ENCODE results near the gene TANGO6.
"Not testable (repeated sequence)": the region's sequence is repeated elsewhere in the genome, so short reads cannot be mapped to it uniquely, and the experiment has no call there.

TANGO6 gene

DNA sequence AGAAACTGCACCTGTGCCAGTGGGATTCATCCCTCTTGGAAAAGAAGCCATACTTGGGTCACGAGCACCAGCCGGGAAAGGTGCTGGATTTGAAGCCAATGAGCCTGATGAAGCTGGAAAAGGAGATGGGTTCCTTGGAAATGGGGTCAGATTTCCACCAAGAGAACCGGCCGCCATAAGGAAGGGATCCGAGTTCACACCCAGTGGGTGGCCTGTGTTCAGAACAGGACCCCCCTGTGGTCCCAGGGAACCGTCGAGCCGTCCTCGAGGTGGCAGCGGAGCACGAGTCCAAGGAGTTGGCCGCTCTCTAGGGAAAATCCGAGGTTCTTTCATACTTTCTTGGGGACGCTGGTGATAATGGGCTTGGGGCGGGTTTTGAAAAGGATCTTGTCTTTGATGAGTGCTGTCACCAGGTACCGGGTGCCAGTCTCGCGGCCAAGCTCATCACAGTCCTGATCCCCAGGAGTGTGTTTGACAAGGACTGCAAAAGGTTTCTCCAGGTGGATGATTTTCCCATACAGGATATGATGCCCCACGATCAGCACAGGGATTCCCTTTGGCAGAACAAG lies 276.8 kb downstream of the TANGO6 start:
- DNase-seq (ENCODE audit: low read depth, low spot score): no peak
- no peak overlapping the region for H3K4me3 ChIP-seq (ENCODE audit: low read length)

DNA sequence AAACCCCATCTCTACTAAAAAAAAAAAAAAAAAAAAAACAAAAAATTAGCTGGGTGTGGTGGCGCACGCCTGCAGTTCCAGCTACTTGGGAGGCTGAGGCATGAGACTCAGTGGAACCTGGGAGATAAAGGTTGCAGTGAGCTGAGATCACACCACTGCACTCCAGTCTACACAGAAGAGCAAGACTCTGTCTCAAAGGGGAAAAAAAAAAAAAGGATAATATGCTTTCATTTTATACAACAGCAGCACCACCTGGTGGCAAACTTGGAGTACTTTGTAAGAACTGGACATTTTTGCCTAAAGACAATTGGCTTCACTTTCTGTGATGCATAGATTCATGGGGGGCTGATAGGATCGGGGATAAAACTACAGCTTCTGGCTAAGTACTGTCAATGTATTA lies 280.6 kb downstream of the TANGO6 start:
- peak; percentile 76 for DNase-seq (ENCODE audit: low read depth, low spot score)
- no peak overlapping the region for H3K4me3 ChIP-seq (ENCODE audit: low read length)

DNA sequence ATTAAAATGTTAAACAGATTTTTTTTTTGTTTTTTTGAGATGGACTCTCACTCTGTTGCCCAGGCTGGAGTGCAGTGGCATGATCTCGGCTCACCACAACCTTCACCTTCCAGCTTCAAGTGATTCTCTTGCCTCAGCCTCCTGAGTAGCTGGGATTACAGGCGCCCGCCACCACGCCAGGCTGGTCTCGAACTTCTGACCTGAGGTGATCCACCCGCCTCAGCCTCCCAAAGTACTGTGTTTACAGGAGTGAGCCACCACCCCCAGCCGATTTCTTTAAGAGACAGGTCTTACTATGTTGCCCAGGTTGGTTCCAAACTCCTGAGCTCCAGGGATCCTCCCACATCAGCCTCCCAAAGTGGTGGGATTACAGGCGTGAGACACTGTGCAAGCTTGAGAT lies 281.1 kb downstream of the TANGO6 start:
- not testable (repeated sequence) for DNase-seq (ENCODE audit: low read depth, low spot score); H3K4me3 ChIP-seq (ENCODE audit: low read length)

DNA sequence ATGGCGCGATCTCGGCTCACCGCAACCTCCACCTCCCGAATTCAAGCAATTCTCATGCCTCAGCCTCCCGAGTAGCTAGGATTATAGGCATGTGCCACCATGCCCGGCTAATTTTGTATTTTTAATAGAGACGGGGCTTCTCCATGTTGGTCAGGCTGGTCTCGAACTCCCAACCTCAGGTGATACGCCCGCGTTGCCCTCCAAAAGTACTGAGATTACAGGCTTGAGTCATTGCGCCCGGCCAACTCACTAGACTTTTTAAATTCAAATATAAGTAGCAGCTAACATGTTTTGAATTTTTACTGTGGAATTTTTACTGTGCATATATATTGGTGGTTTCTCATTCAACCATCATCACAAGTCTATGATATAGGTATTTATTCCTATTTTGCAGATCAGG lies 281.6 kb downstream of the TANGO6 start:
- not testable (repeated sequence) for H3K4me3 ChIP-seq (ENCODE audit: low read length)

DNA sequence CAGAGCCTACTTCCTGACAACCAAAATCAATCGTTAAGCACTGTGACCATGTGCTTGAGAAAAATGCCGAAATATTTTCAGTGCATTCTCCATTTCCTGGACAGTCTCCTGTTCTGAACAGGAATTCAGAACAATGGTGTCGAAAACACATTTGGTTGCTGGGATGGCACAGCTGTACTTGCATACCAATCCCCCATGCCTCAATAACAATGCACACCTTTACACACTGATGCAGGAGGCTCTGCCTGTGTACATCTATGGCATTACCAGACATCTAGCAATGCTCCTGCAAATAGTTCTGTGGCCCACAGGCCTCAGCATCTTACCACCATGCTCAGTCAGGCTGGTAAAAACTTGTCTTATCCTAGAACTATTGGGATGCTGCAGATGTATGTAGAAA lies 282.9 kb downstream of the TANGO6 start:
- no peak overlapping the region for H3K4me3 ChIP-seq (ENCODE audit: low read length)

More for the DNA sequence above, 281.6 kb downstream of the TANGO6 start:
- not testable (repeated sequence) for DNase-seq (ENCODE audit: low read depth, low spot score)

DNA sequence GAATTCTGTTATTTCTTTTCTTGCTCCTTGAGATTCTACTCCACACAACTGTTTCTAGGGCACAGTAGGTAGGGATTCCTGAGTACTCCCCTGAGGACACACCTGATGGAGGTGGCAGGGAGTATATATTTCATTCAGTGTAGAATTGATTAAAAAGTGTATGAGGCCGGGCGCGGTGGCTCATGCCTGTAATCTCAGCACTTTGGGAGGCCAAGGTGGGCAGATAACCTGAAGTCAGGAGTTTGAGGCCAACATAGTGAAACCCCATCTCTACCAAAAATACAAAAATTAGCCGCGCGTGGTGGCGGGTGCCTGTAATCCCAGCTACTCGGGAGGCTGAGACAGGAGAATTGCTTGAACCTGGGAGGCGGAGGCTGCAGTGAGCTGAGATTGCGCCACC lies 283.5 kb downstream of the TANGO6 start:
- not testable (repeated sequence) for DNase-seq (ENCODE audit: low read depth, low spot score)

More for the DNA sequence above, 282.9 kb downstream of the TANGO6 start:
- DNase-seq (ENCODE audit: low read depth, low spot score): no peak

DNA sequence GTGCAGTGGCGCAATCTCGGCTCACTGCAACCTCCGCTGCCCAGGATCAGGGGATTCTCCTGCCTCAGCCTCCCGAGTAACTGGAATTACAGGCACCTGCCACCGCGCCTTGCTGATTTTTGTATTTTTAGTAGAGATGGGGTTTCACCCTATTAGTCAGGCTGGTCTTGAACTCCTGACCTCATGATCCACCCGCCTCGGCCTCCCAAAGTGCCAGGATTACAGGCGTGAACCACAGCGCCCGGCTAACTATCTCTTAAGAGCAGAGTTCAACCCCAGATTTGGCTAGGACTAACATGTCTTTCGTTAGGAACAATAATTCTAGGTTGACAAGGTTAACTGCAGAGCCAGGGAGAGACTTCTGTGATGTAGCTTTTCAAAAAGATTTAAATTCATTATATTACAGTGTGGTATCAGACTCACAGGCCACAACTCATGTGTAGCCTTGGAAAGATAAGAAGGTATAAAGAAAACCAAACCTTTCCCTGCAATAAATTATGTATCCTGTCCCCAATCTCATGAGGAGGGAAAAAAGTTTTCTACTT lies 284.7 kb downstream of the TANGO6 start:
- no peak overlapping the region for H3K4me3 ChIP-seq (ENCODE audit: low read length)
- DNase-seq (ENCODE audit: low read depth, low spot score): no peak

More for the DNA sequence above, 283.5 kb downstream of the TANGO6 start:
- H3K4me3 ChIP-seq (ENCODE audit: low read length): not testable (repeated sequence)

DNA sequence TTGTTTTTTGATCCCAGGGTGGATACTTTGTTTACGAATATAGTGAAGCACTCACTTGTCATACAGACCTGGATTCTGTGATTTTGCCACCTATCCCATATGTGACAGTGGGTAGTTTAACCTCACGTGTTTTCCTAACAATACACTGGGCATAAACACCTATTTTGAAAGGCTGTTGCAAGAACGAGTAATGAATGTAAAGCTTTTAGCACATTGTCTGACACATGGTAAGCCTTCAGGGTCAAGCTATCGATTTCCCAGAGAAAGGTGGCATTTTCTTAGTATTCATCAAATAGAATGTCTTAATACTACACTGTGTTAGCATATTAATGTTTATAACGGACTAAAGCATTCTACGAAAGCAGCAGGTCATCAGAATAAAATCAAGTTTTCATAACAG lies 287.1 kb downstream of the TANGO6 start:
- DNase-seq (ENCODE audit: low read depth, low spot score): no peak
- H3K4me3 ChIP-seq (ENCODE audit: low read length): no peak overlapping the region

DNA sequence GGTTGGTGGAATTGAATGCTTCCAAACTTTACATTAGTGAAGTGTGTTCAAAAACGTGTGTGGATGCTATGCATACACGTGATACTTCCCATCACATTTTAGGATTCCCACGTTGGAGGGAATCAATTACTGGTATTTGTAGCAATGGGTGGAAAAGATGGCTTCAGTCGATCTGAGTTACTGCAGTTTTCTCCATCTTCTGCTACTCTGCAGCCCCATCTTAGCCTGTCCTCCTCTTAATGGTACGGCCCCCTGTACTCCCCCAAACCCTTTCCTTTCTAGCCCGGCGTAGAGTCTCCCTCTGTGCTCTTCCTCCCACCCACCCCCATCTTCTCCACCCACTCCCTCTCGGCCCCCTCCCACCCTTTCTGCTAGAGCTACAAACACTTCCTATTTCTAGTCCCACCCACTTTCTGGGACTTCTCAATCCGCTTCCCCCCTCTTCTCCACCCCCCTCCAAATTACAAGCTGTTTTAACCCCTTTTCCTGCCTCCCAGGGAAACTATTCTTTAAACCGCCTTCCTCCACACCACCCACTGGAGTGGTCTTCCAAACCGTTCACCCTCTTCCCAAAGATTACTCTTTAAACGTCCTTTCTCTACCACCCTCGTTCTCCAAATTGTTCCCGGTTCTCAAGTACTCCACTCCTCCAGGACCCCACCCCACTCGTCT lies 288.0 kb downstream of the TANGO6 start:
- peak overlapping the region; percentile 98 for H3K4me3 ChIP-seq (ENCODE audit: low read length)
- peak; percentile 46 for DNase-seq (ENCODE audit: low read depth, low spot score)

DNA sequence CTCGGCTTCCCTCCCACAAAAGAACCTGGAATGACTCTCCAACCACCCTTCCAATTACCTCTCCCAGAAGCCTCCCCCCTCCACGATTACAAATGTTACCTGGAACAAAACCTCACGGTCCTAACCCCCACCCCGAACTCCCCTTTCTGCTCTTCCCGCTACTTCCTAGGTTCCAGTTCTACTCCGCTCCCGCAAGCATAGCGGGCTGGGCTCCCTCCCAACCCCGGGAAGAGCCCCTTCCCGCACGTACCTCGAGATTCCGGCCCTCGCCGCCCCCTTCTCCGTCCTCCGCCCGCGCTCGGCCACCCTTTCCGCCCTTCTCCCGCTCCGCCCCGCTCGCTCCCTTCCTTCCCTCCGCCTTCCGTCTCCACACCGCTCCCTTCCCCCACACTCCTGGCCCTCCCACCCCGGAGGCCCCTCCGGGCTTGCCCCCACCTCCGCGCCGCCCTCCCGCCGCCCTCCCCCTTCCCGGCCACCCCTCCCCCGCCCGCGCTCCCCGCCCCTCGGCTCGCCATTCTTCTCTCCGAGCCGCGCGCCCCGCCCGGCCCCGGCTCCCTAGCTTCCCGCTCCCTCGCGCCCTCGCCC lies 288.6 kb downstream of the TANGO6 start:
- DNase-seq (ENCODE audit: low read depth, low spot score): peak; percentile 72
- peak overlapping the region; percentile 98 for H3K4me3 ChIP-seq (ENCODE audit: low read length)

DNA sequence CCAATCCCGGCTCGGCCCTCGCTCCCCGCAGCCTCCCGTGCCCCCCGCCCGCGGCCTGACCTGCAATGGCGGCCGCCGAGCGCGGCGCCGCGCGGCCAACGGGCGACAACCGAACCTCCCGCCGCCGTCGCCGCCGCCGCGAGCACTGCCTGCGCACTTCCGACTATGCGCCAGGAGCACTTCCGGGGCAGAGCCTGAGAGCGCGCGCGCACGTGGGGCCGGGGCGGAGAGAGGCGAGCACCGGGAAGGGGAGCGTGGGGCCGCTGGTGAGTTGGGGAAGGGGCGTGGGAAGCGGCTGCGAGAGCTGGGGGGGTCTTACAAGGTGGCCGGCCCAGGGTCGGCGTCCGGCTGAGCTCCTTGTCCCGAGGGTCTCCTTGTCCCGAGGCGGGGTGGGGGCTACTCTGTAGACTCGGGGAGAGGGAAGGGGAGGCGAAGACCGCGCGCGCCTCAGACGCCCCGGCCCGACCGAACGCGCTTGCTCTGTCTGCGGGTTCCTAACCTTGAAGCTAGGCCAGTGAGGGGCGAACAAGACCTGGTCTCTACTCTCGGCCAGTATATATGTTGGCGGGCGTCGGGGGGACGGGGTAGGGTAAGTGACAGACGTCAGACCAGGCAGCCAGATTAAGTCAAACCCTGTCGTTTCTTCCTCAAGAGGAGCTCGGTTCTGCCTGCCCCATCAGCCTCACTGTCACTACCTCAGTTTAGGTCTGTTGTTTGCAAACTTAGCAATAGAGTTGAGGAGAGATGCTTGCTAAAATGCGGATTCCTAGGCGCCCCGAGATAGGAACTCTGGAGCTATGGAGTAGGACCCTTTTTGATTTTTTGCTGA lies 289.3 kb downstream of the TANGO6 start, which contains the start of the genes CHTF8 and UTP4:
CHTF8 (minus strand) TSS at position 165 of the 829 bp plus-strand sequence. CDS start 11,130 bp downstream, outside the sequence.
UTP4 (plus strand) TSS at position 226 of the 829 bp plus-strand sequence. CDS start 811 bp downstream, outside the sequence.
- H3K4me3 ChIP-seq (ENCODE audit: low read length): peak within 1 kb of the TSS; percentile 98
- DNase-seq (ENCODE audit: low read depth, low spot score): peak; percentile 71

DNA sequence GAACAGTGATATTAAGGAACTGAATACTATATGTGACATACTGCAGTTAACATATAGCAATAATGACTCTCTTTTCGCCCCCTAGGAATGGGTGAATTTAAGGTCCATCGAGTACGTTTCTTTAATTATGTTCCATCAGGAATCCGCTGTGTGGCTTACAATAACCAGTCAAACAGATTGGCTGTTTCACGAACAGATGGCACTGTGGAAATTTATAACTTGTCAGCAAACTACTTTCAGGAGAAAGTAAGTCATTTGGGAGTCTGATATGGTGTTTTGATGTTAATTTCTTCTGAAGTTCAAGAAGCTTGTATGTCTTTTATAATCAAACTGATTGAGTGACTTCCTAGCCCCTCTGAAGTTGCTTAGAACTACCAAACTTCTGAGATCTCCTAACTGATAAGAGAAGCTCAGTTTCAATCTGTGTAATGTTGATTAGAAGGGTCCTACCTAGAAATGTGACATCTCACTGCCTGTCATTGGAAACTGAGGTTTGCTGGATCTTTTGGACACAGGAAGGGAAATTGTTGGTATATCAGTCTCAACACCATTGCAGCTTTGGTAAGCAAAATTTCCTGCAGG lies 290.1 kb downstream of the TANGO6 start:
- DNase-seq (ENCODE audit: low read depth, low spot score): peak; percentile 28
- H3K4me3 ChIP-seq (ENCODE audit: low read length): peak overlapping the region; percentile 98
